ENCODE results near the gene F10. TPM values are rescaled to one million over a fixed set of nuclear protein-coding genes. Genes with fewer than 3 reads are reported as not detected.
A peak's percentile ranks its signal among the peaks of the same experiment; 100 is the strongest.

Gene F10
- total RNA-seq, 1 donor from 2014 or later = 14.2 TPM

DNA sequence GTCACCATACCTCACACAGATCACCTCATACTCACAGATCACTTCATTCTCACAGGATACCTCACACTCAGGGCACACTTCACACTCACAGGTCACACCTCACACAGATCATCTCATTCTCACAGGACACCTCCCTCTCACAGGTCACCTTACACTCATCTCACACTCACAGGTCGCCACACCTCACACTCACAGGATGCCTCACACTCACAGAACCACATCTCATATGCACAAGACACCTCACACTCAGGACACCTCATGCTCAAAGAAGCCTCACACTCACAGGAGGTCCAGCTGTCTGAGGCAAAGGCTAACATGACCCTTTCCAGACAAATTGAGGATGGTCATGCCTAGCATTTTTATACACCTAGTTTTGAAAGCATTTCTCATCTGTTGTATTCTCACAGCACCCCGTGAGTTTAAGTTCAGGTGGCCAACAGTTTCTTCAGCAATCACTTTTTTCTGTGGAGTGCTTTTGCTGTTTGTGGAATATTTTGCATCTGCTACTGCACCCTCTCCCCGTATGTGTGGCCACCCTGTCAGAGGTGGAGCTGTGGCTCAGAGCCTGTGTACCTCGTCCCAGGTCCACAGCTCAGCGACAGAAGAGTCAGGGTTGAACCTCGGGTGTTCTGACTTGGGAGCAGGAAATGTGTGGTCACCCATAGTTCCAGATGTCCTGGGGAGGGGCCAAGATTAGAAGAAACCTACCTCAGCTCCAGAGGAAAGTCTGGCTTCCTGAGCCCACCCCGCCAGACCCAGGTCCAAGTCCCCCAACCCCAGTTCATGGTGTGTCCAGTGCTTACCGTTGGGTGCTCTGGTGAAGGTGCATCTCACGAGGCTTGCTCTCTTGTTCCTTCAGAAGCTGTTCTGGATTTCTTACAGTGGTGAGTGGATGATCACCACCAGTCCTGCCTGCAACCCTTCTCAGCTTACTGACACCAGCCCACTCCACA lies 9.4 kb upstream of the F10 start:
- ATAC-seq = no peak
- DNase-seq (ENCODE audit: low spot score) = peak; percentile 28
- intact Hi-C loops (cut with DNase I) = no loop called here

DNA sequence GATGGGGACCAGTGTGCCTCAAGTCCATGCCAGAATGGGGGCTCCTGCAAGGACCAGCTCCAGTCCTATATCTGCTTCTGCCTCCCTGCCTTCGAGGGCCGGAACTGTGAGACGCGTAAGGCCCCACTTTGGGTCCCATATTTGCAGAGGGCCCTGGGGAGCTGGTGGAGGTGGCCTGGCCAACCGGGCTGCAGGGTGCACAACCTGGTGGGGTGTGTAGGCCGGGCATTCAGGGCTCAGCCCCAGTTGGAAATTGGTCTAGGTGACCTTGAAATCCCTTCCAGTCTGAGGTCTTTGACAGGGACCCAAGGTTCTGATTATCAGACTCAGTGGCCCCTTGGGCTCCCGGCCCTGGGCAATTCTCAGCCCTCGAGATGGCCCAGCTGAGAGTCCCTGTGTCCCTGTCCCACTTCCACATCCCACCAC lies 8.7 kb upstream of the F10 start:
- DNase-seq (ENCODE audit: low spot score) (peak; percentile 18), ATAC-seq (no peak)
- intact Hi-C loops (cut with DNase I) = no loop called here

DNA sequence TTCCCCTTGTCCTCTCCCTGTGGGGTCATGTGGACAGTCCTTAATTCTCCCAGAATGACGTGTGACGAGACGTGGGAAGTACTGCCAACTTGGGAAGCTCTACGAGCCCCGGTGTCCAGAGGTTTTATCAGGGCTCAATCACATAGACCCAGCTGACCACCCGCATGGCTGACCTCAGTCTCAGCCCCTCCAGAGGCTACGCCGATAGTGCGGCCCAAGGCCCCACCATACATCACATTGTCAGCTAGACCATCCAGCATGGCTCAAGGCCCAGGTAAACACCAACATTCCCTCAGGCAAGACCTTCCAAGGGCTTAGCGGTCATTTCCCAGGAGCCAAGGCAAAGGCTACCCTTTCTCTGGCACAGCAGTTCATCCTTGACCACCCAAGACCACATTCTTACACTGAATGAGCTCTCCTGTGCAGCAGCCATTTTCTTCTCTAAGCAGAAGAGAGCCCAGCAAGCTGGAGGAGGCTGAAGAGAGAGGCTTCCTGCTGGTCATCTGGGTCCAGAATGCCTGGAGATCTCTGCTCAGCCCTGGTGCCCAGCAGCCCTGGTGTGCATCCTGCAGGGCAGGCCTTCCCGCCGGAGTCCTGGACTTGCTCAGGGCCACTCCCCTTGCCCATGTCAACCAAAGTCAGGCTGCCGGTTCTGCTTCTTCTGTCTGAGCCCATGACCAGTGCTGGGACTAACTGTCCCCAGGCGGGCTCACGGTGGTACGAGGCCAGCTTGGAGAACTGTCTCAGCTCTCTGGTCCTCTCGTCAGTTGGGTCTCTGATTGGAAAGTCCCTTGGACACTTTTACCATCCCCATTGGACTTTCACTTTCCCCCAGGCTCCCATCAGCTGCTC lies 7.9 kb upstream of the F10 start:
- no peak for ATAC-seq
- peak; percentile 40 for DNase-seq (ENCODE audit: low spot score)
- intact Hi-C loops (cut with DNase I) = no loop called here

DNA sequence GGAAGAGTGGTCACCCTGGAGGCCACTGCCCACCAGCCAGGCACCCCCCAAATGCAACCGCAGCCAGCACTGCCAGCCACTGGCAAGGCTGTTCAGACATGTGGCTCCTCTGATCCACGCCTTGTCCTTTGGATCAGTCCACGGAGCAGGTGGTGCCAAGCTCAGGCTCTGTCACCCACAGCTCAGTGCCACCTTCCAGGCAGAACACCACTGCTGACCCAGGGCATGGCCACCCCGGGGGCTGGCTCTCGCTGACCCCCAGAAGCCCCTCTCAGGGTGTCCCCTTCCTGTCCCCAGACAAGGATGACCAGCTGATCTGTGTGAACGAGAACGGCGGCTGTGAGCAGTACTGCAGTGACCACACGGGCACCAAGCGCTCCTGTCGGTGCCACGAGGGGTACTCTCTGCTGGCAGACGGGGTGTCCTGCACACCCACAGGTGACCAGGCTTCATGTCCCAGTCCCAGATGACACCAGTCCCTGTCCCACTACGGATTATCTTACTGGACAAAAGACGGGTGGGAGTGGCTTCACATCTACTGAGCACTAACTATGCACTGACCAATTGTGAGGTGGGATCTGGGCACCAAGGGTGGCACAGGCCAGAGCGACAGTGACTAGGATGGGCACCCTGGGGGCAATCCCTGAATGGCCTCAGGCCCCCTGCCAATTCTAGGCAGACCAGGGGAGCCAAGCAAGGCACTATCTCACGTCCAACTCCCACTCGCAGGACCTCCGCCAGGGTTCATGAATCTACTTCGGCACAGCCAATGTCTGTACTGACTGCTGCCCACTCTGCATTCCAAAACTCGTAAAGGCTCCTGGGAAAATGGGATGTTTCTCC lies 7.0 kb upstream of the F10 start:
- ATAC-seq = no peak

DNA sequence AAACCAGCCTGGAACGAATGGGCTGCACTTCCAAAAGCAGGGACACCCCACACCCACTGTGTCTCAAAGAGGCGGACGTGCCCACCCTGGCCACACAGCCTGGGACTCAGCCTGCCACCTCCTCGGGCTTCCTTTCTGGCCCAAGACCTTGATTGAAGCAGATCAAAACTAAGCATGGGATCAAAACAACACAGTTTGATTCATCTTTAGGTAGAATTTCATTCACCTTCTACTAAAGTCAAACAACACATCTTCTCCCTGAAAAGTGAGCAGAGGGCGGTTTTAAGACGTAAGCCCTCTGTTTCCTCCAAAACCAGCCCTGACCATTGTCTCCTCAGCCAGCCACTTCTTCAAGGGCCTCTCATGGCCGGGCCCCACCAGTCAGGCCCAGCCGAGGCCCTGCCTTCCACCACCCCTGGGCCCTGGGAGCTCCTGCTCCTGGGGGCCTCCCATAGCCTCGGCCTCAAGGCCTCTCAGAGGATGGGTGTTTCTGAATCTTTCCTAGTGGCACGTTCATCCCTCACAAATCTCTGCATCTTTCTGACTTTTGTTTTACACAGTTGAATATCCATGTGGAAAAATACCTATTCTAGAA lies 6.3 kb upstream of the F10 start:
- DNase-seq (ENCODE audit: low spot score) = peak; percentile 14
- ATAC-seq = no peak
- intact Hi-C loops (cut with DNase I) = no loop called here

More for the DNA sequence above, 7.0 kb upstream of the F10 start:
- intact Hi-C loops (cut with DNase I) = no loop called here
- peak; percentile 32 for DNase-seq (ENCODE audit: low spot score)

DNA sequence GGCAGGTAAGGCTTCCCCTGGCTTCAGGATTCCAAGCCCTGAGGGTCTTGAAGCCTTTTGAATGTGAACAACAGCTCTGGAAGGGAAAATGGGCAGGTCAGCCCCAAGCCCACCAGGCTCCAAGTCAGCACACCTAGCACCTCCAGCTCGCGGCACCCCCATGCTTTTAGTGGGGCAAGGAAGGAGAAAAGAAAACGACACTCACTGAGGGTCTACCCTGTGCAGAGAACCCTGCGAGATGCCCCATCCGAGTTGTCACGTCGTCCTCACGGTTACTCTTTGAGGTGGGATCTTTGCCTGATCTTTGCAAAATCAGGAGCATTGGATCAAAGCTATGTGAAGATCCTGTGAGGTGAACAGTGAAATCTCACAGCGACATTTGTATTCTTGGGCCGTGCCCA lies 5.7 kb upstream of the F10 start:
- peak; percentile 28 for DNase-seq (ENCODE audit: low spot score)
- ATAC-seq = no peak
- intact Hi-C loops (cut with DNase I) = no loop called here

DNA sequence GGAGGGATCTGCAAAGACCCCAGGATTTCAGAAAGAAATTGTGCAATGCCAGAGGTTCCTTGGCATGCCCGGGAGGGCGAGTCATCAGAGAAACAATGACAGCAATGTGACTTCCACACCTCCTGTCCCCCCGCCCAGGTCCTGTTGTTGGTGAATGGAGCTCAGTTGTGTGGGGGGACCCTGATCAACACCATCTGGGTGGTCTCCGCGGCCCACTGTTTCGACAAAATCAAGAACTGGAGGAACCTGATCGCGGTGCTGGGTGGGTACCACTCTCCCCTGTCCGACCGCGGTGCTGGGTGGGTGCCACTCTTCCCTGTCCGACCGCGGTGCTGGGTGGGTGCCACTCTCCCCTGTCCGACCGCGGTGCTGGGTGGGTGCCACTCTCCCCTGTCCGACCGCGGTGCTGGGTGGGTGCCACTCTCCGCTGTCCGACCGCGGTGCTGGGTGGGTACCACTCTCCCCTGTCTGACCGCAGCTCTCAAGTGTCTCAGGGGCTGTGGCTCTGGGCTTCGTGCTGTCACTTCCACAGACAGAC lies 5.2 kb upstream of the F10 start:
- ATAC-seq (no peak), DNase-seq (ENCODE audit: low spot score) (peak; percentile 50)
- intact Hi-C loops (cut with DNase I) = no loop called here

DNA sequence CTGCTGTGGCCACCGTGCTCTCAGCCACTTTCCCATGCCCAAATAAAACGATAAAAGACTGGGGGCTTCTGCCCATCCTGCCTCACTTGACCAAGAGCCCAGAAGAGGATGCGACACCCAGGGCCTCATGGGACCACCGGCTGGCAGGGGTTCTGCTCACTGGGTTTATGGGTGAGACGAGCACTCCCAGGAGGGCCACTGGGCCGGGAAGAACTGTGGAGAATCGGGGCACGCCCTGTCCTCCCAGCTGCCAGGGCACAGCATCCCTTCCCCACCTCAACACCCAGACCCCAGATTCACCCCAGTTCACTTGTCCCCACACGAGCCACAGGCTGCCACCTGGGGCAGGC lies 4.7 kb upstream of the F10 start:
- peak; percentile 44 for DNase-seq (ENCODE audit: low spot score)
- no peak for ATAC-seq
- intact Hi-C loops (cut with DNase I) = no loop called here

DNA sequence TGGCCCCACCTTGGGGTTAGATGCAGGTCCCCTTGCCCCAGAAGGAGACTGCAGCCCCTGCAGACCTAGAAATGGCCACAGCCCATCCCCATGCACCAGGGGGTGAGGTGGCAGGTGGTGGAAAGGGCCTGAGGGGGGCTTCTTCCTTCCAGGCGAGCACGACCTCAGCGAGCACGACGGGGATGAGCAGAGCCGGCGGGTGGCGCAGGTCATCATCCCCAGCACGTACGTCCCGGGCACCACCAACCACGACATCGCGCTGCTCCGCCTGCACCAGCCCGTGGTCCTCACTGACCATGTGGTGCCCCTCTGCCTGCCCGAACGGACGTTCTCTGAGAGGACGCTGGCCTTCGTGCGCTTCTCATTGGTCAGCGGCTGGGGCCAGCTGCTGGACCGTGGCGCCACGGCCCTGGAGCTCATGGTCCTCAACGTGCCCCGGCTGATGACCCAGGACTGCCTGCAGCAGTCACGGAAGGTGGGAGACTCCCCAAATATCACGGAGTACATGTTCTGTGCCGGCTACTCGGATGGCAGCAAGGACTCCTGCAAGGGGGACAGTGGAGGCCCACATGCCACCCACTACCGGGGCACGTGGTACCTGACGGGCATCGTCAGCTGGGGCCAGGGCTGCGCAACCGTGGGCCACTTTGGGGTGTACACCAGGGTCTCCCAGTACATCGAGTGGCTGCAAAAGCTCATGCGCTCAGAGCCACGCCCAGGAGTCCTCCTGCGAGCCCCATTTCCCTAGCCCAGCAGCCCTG lies 4.2 kb upstream of the F10 start:
- intact Hi-C loops (cut with DNase I) = no loop called here
- ATAC-seq (no peak), DNase-seq (ENCODE audit: low spot score) (peak; percentile 48)

DNA sequence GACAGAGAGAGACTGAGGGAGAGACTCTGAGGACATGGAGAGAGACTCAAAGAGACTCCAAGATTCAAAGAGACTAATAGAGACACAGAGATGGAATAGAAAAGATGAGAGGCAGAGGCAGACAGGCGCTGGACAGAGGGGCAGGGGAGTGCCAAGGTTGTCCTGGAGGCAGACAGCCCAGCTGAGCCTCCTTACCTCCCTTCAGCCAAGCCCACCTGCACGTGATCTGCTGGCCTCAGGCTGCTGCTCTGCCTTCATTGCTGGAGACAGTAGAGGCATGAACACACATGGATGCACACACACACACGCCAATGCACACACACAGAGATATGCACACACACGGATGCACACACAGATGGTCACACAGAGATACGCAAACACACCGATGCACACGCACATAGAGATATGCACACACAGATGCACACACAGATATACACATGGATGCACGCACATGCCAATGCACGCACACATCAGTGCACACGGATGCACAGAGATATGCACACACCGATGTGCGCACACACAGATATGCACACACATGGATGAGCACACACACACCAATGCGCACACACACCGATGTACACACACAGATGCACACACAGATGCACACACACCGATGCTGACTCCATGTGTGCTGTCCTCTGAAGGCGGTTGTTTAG lies 3.3 kb upstream of the F10 start:
- intact Hi-C loops (cut with DNase I) = no loop called here
- peak; percentile 19 for DNase-seq (ENCODE audit: low spot score)
- no peak for ATAC-seq

DNA sequence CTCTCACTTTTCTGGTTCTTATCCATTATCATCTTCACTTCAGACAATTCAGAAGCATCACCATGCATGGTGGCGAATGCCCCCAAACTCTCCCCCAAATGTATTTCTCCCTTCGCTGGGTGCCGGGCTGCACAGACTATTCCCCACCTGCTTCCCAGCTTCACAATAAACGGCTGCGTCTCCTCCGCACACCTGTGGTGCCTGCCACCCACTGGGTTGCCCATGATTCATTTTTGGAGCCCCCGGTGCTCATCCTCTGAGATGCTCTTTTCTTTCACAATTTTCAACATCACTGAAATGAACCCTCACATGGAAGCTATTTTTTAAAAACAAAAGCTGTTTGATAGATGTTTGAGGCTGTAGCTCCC lies 2.8 kb upstream of the F10 start:
- DNase-seq (ENCODE audit: low spot score) = peak; percentile 12

DNA sequence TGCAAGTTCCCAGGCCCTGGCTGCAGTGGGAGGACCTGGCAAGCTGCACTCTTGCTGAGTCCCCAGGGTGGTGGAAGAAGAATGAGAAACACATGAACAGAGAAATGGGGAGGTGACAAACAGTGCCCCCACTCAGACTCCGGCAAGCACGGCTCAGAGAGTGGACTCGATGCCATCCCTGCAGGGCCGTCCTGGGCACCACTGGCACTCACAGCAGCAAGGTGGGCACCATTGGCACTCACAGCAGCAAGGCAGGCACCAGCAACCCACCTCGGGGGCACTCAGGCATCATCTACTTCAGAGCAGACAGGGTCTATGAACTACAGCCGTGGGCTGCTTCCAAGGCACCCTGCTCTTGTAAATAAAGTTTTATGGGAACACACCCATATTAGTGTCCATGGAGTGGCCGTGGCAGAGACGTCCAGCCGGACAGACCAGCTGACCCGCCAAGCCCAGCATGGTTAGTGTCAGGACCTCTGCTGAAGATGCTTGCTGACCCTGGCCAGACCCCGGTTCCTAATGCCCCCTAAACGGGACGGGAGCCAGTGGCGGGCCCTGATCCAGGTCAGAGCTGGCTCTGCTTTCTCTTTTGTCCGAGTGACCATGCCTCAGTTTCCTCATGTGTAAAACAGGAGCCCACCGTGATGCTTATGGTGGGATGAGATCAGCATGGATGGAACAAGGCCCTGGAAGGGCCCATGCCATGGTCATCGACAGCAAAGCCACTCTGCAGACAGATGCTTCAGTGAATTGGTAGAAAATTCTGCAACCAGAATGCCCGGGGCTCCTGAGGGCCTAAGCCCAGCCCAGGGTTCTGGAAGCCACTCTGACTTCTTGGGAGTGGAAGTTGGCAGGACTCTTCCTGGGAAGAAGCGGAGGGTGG lies 2.1 kb upstream of the F10 start:
- DNase-seq (ENCODE audit: low spot score) (peak; percentile 53), ATAC-seq (no peak)
- intact Hi-C loops (cut with DNase I) = no loop called here

More for the DNA sequence above, 2.8 kb upstream of the F10 start:
- intact Hi-C loops (cut with DNase I) = no loop called here
- ATAC-seq = no peak

DNA sequence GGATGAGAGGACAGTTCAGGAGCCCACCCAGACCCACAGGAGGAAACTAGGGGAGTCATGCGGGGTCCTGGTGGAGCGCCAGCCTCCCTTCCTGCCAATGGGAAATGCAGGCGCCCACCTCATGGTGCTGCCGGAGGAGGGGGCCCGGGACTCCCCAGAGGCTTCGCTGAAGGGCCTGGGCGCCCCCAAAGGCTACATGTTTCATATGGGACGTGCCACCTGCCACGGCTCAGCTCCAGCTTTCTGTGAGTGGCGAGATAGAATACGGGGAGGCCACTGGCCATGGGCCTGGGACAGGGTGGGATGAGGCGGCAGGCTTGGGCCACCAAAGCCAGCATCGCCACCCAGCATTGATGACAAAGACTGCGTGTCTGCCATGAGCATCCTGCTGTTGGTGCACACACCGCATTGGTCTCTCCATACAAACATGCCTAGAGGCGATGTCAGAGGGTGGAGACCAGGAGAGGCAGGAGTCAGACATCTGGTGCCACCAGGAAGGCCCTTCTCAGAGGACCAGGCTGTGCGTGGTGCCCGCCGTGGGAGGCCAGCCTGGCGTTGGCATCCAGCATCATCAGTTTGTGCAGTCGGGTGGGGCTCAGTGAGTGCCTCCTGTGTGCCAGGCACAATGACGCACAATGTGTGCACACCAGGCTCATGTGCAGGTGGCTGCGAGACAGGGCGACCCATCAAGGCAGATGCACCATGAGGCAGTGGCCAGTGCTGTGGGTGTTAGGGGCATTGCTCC lies 1.2 kb upstream of the F10 start:
- ATAC-seq (no peak), DNase-seq (ENCODE audit: low spot score) (peak; percentile 48)
- intact Hi-C loops (cut with DNase I) = no loop called here

DNA sequence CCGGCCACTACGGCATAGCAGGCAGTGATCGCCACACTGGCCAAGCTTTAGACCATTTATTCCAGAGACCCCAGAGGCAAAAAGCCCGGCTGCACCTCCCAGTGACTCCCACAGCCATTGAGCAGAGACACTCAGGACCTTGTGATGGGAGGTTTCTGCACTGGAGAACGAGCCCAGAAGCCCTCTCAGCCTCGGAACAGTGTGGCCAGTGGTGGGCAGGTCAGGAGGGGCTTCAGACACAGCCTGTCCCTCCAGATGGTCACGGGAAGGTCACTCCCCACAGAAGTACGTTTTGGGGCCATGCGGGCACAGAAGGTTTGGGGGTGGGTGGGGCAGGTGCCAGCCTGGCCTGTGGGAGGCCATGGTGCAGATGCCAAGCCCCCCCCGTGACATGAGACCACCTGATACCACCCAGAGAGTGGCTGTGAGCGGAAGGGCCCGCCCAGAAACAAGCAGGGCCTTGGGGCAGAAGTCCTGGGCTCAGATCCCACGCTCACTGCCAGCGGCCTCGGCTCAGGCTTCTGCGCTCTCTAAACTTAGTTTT lies 599 bp upstream of the F10 start:
- intact Hi-C loops (cut with DNase I) = no loop called here
- DNase-seq (ENCODE audit: low spot score) (peak; percentile 49), ATAC-seq (peak; percentile 48)

Measured in sciatic nerve (tissue), 2 donors.